GM18508 (cell line): ENCODE results near the gene SIPA1L2.

Experiments used
- ATAC-seq: cut with Tn5 transposase; IDR thresholded peaks from one replicate; pipeline ENCODE4 v1.9.1; 2021; ENCODE audit warnings: moderate number of reproducible peaks; ENCODE audit not compliant: insufficient read depth, unreplicated experiment

SIPA1L2 gene

DNA sequence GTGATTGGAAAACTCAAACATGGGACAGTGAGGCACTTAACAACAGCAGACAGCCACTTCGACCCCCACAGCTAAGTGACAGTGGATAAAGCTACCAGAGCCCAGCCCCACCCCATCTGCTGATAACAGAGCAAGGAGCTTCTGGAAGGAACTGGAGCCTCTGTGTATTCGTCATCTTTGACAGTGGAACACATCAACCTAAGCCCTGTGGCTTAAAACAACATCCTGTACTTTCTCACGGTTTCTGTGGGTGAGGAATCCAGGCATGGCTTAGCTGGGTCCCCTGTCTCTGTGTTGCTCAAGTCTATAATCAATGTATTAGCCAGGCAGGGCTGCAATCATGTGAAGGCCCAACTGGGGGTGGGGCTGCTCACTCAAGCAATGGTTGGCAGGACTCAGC, 18.4 kb upstream of the SIPA1L2 start:
- no peak for ATAC-seq

DNA sequence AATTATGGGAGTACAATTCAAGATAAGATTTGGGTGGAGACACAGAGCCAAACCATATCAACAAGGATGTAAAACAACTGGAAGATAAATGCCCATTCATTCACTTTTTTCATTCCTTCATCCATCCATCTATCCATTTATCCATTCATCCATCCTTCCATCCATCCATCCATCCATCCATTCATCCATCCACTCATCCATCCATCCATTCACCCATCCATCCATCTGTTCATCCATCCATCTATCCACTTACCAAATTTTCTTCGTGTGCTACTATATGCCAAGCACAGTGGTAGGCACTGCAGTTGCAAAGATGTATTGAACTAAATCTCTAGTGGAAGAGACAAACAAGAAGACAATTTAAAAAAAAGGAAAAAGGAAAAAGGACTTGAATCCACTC, 14.3 kb upstream of the SIPA1L2 start:
- no peak for ATAC-seq

DNA sequence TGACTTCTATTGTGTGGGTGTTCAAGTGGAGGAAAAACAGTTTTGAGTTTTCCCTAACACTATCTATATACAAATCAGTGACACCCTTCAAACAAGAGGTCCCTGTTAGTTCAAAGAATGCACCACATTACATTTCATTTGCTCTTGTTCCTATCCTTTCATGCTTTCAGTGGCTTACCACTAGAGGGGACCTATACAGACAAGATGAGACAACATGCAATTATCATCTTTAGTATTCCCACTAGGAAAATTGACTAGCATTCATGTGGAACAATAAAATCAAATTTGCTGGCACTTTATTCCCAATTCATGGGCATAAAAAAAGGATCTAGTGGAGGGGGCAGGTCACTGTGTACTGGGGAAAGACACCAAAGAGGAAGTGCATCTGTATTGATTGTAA, 13.3 kb upstream of the SIPA1L2 start:
- no peak for ATAC-seq

DNA sequence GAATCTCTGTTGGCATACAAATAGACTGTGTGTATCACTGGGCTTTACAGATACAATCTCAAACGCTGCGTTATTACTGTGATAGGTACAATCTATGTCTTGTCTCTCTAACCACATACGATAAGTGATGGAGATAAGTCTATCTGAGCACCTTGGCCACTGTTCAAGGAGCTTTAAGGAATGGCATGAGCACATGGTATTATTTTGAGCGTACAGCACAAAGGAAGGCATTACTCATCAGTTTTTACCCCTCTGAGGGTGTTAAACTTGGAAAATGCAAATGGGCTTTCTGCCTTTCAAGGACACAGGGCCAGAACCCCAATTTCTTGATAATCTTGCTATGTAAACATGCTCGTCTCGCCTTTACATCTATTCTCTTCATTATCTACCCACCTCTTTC, 11.6 kb upstream of the SIPA1L2 start:
- no peak for ATAC-seq

DNA sequence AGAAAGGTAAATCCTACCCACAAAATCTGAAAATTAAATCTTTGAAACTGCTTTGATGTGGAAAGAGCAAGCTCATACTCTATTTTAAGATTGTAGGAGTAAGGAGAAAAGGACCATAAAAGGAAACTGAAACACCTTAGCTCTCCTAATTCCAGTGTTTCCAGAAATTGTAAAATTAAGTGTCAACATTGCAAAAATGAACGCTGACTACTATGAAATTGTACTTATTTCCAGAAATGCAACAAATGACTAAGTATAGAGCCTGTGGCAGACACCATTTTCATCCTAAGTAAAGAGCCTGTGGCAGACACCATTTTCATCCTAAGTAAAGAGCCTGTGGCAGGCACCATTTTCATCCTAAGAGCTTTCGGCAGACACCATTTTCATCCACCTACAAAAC, 6.9 kb upstream of the SIPA1L2 start:
- ATAC-seq, result no peak

DNA sequence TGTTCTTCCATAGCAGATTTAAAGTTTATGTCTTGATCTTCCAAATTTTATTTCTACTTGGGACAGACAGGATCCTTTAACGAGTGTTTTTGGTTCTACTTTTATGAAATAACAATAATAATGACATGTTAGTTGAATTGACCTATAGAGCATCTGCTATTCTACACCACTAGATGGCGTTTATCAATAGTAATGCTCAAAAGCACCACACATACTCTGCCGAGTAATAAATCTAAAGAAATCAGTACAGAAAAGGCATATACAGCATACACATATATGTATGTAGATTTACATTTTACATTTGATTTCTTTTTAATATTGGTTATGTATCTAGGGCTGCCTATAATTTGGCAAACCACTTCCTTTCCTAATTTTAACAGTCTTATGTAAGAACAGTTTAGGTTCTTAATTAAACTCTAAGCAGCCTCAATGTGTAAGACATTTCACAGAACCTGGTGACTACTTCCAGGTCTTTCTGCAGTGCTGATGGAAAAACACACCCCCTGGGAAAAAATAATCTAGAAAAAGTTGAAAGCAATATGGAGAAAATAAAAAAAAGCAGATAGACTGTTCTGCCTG, 5.9 kb upstream of the SIPA1L2 start:
- ATAC-seq, result no peak

DNA sequence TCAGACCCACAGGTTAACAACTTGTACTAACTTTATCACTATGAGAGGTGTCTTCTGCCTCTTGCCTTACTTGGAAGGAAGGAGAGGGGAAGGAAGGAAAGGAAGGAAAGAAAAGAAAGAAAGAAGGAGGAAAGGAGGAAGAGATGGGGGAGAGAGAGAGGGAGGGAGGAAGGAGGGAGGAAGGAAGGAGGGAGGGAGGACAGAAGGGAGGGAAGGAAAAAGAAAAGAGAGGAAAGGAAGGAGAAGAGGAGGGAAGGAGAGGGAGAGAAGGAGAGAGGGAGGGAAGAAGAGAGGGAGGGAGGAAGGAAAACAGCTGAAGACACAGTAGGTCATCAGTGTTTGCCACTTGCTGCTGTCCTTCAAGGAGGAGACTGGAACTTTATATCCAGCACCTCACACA, 5.3 kb upstream of the SIPA1L2 start:
- ATAC-seq, result no peak

DNA sequence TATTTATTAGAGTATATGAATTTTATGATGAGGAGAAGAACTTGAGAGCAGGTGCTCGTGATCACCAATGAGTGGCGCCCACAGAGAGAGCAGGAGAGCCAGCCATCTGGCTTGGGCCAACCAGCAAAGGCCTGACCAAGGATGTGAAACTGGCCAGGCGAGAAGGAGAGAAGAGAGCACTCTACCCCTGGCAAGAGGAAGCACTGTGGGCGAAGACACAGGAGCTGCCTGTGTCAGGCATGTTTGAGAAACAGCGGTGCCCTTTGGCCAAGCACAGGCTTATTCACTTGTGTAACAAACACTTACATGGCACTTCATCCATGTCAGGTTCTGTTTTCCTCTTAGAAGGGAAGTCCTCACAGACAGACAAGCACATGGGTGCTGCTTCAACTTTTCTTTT, 4.2 kb upstream of the SIPA1L2 start:
- no peak for ATAC-seq

DNA sequence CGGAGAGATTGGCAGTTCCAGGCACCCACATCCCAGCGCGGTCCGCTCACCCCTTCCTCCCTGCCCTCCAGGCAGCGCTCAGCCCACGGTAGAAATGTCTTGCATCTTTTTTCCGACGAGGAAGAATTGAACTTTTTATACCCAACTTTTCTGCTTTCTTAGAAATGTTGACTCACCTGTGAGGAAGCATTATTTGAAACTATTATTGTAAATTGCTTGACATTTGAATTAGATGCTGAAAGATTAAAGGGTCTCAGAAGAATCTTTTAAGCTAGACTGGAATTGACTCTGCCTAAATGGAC, 912 bp upstream of the SIPA1L2 start:
- ATAC-seq, result no peak

DNA sequence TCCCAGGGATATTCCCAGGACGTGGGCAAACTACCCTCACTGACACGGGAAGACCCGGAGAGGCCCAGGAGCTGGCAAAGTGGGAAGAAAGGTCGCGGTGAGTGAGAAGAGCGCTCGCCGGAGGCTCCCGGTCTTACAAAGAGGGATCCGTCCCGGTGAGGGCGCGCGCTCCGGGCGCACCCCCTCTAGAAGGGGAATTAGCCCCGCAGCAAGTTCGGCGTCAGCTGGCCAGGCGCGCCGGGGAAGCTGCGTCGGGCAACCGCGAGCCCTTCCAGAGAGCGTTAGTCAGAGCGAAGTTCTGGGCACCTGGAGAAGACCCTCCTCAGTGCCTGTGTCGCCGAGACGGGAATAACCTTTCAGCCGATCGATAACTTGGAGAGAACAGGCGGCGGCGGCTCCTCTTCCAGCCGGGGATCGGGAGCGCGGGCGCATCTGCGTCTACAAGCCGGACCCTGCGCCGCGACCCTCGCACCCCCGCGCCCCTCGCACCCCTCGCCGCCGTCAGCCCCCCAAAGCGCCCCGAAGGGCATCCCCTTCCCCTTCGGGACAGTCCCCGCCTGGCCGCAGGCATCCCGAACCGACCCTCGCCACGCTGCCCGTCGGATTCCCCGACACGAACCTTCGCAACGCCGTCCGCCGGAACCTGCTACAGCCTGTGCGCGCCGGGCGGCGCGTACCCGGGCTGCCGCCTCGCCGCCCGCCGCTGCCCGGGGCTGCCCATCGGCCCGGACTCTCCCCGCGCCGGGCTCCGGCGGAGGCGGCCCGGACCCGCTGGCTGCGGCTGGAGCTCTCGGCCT, 485 bp downstream of the SIPA1L2 start:
- ATAC-seq, result peak; percentile 20

DNA sequence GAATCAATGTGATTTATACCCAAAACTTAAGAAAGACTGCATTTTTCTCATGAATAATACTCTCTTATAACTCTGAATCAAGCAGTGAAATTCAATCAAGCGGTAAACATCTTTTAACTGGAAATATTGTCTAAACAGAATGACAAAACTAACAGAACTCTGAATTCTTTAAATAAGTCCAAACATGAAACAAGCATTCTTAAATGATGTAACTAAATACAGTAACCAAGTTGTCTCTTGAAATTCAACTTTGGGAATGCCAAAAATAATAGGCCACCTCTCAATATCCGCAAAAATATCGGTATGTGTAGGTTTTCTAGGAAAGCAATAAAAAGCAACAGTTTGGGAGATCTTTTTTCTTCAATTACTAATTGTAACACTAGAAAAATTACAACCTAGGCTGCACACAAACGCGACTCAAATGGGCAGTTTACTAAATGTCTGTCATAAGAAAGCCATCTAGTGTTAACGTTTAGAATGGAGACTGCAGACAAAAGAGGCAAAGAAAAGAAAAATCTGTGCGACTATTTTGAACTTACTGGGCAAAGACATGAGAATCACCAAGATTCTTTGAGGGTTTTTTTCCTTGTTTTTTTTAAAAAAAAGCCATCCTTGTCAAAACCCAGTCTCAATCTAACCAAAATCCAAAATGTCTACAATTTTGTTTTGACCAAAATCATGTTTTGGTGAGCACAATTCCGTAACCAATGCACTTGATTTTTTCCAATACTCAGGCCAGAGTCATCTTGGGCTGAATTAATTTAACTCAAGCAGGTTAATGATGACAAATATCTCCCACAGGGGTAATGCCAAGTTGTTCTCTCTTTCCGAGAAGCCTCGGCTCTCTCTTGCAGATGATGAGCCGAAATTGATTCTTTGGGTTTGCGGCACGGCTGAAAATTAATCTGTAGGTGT, 1.3 kb downstream of the SIPA1L2 start:
- no peak for ATAC-seq

DNA sequence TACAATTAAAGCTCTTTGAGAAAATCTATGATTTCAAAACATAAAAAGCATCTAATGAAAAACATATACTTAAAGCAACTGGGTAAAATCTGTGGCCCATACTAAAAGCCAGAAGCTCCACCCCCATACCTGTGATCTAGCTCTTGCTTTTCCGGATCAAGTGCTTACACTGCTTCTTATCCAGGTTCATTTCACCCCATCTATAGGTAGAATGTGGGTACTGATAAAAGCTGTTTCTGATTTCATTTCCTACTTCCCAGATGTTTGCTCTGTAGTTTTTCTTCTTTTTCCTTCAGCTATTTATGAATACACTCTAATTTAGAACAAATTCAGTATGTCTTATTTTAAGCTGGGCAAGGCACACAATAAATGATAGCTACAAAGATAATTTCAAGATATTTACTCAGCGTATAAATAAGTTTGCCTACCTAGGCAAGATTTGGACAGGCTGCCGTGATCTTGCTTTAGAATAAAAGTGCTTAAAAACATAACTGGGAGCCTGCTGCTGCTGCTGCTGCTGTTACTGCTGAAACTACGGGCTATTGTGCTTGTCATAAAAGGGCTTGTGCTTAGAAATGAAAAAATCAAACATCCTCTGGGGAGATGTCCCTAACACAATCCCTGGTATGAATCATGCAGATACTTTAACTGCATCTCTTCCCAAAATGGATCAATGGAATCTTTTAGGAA, 2.1 kb downstream of the SIPA1L2 start:
- no peak for ATAC-seq

DNA sequence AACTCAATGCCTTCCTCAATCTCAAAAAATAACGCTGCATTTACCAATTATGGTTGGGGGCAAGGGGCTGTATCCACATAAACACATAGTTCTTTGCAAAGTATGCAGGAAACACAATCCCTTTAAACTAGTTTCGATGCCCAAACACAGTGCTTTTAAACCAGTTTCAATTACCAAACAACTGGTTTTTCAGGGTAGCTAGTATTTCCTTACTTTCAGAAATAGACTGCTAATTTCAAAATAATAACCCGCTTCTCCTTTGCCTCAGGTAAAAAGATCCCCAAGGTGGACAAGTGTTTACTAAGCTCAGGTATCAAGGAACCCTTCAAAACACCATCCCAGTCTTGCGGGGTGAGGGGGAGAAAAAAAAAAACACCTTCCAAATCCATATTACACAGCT, 2.8 kb downstream of the SIPA1L2 start:
- no peak for ATAC-seq

DNA sequence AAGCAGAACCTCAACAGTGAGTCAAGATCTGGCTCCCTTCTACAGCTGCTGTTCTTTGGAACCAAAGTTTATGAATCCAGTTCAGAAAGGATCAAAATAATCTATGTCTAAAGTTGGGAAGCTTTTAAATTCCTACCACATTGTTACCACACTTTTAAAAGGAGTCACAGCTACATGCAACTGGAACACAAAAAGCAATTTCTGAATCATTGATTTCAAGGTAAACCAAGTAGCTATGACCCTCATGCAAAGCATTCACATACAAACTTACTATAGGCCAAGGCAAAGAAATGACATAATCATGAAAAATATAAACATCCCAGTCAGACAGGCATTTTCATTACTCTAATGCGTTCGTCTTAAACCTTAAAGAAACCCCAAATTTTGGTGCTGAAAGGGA, 3.5 kb downstream of the SIPA1L2 start:
- no peak for ATAC-seq

DNA sequence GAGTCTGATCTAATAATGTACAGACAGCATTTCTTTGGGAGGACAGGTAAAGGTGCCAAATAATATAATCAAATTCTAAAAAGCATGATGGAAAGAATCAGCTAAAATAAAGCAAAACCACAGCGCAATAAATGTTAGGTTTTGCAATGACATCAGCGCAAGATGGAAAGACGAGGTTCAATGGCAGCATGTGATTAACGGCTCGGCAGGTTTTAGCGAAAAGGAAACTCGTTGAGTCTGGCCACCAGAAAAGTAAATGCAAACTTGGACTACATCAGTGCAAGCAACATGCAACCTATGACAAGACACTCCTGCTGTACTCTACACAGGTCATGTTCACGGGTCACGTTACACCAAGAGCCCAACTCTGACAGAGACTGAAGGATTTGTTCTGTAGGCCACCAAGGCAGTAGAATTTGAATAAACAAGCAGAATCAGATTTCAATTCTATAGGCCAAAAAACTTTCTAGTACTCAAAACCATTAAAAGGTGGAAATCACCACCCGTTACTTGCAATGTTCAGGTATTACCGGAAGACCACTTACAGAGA, 4.5 kb downstream of the SIPA1L2 start:
- ATAC-seq, result no peak

DNA sequence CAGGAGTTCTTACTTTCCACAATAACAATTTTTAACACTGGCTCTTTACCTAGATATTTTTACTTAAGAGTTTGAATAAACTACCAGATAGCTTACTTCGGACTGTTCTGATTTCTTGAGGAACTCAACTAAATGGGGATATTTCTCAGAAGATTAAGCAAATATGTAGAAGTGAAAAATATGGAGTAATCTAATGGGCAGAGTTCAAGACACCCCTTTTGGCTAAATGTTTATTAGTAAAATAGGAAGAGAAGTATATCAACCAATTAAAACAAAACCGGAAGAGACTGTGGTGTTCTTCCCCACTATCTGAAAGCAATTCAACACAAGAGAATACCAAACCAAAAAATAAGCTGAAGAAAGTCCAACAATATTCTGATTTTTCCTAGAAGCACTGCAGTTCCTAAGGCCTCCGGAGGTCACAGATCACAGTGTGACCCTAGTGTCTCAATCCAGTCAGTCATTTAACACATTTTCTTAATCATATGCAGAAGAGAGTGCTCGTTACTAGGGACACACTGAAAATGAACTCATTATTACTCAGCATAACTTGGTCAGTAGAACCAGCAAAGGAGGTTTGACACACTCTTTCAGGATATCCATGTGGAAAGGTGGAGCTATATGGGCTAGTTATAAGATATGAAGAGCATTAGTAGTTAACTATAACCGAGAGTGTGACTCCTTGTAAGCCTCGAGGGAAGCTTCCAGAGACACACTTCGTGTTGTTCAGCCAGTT, 5.2 kb downstream of the SIPA1L2 start:
- ATAC-seq, result no peak

DNA sequence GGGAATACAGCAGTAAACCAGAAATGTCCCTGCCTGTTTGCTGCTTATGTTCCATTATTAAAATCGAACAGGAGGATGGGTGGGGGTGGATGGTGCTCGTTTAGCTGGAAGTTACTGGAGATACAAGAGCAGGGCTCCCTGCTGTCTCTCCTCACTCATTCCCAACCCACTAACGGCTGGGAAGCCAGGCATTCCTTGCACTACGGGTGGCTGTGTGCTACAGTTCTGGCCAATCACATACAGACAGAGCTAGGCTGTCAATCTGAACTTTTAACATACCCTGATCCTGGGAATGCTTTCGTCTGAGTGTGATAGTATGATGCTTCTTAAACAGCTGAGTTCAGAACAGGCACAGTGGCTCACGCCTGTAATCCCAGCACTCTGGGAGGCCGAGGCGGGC, 7.0 kb downstream of the SIPA1L2 start:
- no peak for ATAC-seq

DNA sequence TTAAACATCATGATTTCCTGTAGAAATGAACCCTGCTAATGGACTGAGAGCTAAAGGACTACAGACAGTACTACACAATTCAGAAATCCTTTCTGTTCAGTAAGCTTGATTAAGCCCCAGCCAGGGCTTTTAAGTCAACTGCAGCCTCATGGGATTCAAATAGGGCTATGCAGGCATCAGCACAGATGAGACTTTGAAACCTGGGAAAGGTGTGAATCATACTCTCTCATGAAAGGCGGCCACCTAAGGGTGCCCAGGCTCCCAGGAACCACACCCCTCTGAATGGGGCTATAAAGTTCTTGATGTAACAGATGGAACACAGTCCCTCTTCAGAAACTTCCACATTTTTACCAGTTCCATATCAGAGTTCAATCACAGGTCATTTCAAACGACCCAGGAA, 7.6 kb downstream of the SIPA1L2 start:
- no peak for ATAC-seq

DNA sequence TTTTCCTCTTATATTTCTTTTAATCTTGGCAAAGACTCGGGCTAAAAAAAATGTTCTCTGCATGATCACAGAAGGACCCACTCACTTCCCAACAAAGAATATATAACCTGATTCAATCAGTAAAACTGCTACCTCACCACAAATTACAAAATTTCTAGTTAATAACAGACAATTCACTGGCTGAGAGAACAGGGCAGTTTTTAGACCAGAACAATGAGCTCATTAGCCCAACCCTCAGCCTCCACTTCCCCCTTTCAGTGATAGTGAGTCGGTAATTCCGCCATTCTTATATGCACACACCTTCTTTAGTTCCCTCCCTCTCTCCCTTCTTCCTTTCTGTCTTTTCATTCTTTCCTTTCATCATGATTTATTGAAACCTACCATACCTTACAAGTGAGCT, 8.9 kb downstream of the SIPA1L2 start:
- ATAC-seq, result no peak
